Measurements from ENCODE around the gene SNX18. TPM values are rescaled to one million over a fixed set of nuclear protein-coding genes. Genes with fewer than 3 reads are reported as not detected.

SNX18 gene
- total RNA-seq = 33.6 TPM
- long read RNA-seq, full-length matches to known transcripts = 12 of 17 reads
- long read RNA-seq, partial matches to known transcripts = 0 of 17 reads
- long read RNA-seq, other reads (novel, unspliced or antisense) = 5 of 17 reads

GRCh38 chr5:54517512-54518145, at the start of gene SNX18:
TSS of gene SNX18 (plus strand) at chr5:54517759. CDS start at chr5:54517953, 194 bp downstream.
- intact Hi-C loops (cut with DNase I) = no loop called here
- no peaks in the 10 kb centered on the region for H3K36me3 ChIP-seq
- peak within 1 kb of the TSS; percentile 96 for H3K27ac ChIP-seq
- ATAC-seq (peak; percentile 96 to 97), DNase-seq (peak; percentile 96)
- H3K27me3 ChIP-seq (ENCODE audit: low read depth) = no peaks in the 10 kb centered on the region
- peak; percentile 91 for TF ChIP-seq CTCF (IDR thresholded peaks at IDR 0.05)
- H3K9me3 ChIP-seq = no peaks in the 10 kb centered on the region
- H3K4me3 ChIP-seq = peak within 1 kb of the TSS; percentile 100
- peaks cover 37% of the 10 kb centered on the region for H3K4me1 ChIP-seq

GRCh38 chr5:54469622-54470021, 47.9 kb upstream of the SNX18 start:
- peak overlapping the region; percentile 59 for H3K27ac ChIP-seq
- DNase-seq = no peak
- TF ChIP-seq CTCF (IDR thresholded peaks at IDR 0.05) = no peak
- H3K36me3 ChIP-seq = no peaks in the 10 kb centered on the region
- no peaks in the 10 kb centered on the region for H3K9me3 ChIP-seq
- peak overlapping the region; percentile 31 for H3K4me3 ChIP-seq
- no peak for ATAC-seq
- no peaks in the 10 kb centered on the region for H3K27me3 ChIP-seq (ENCODE audit: low read depth)
- intact Hi-C loops (cut with DNase I) = no loop called here
- H3K4me1 ChIP-seq = no peaks in the 10 kb centered on the region

- no peak for TF ChIP-seq CTCF (IDR thresholded peaks at IDR 0.05)
- Histone ChIP-seq H3K9me3 (no peaks in the 10 kb centered on the region), H3K27me3 (ENCODE audit: low read depth) (no peaks in the 10 kb centered on the region), H3K36me3 (no peaks in the 10 kb centered on the region), H3K4me1 (no peaks in the 10 kb centered on the region), H3K4me3 (peak overlapping the region; percentile 31), H3K27ac (peak overlapping the region; percentile 59)
- DNase-seq (no peak), ATAC-seq (no peak)
- intact Hi-C loops (cut with DNase I) = no loop called here
Measured at GRCh38 chr5:54470128-54470527, 47.4 kb upstream of the SNX18 start.

- no peak for TF ChIP-seq CTCF (IDR thresholded peaks at IDR 0.05)
- H3K4me1 ChIP-seq = no peaks in the 10 kb centered on the region
- ATAC-seq (no peak), DNase-seq (no peak)
- no peaks in the 10 kb centered on the region for H3K27me3 ChIP-seq (ENCODE audit: low read depth)
- H3K27ac ChIP-seq = no peak overlapping the region
- intact Hi-C loops (cut with DNase I) = no loop called here
- H3K36me3 ChIP-seq = no peaks in the 10 kb centered on the region
- H3K9me3 ChIP-seq = no peaks in the 10 kb centered on the region
- no peak overlapping the region for H3K4me3 ChIP-seq
Measured at GRCh38 chr5:54470677-54471076, 46.9 kb upstream of the SNX18 start.

- Histone ChIP-seq H3K9me3 (no peaks in the 10 kb centered on the region), H3K27ac (no peak overlapping the region), H3K27me3 (ENCODE audit: low read depth) (no peaks in the 10 kb centered on the region), H3K36me3 (no peaks in the 10 kb centered on the region), H3K4me1 (no peaks in the 10 kb centered on the region), H3K4me3 (no peak overlapping the region)
- DNase-seq (no peak), ATAC-seq (no peak)
- intact Hi-C loops (cut with DNase I) = no loop called here
- no peak for TF ChIP-seq CTCF (IDR thresholded peaks at IDR 0.05)
Measured at GRCh38 chr5:54471398-54471797, 46.2 kb upstream of the SNX18 start.

Data from lower lobe of right lung (tissue), 2 donors.